Glomerular visceral epithelial cell (primary cell): Measurements from ENCODE around the gene BEST4.
A peak's percentile ranks its signal among the peaks of the same experiment; 100 is the strongest.
"Not testable (repeated sequence)": the region's sequence is repeated elsewhere in the genome, so short reads cannot be mapped to it uniquely, and the experiment has no call there.

ENCODE experiments used
- DNase-seq: peaks from one replicate; pipeline ENCODE4 v3.0.0-alpha.2; 2016; ENCODE audit errors: extremely low spot score

Gene BEST4

GRCh38 chr1:44819608-44820327 lies 31.8 kb upstream of the BEST4 start:
- peak; percentile 95 for DNase-seq

GRCh38 chr1:44819196-44819607 lies 31.2 kb upstream of the BEST4 start:
- no peak for DNase-seq

- DNase-seq = no peak
These were observed 30.0 kb upstream of the BEST4 start for GRCh38 chr1:44817771-44818495.

- DNase-seq = no peak
These were observed 29.3 kb upstream of the BEST4 start for GRCh38 chr1:44817307-44817706.

GRCh38 chr1:44815926-44816325 lies 28.0 kb upstream of the BEST4 start:
- DNase-seq = not testable (repeated sequence)

- no peak for DNase-seq
These were observed 25.0 kb upstream of the BEST4 start for GRCh38 chr1:44812822-44813543.

- DNase-seq = no peak
These were observed 23.3 kb upstream of the BEST4 start for GRCh38 chr1:44811234-44811633.

GRCh38 chr1:44810762-44811105 lies 22.8 kb upstream of the BEST4 start:
- DNase-seq = not testable (repeated sequence)

GRCh38 chr1:44810101-44810761 lies 22.3 kb upstream of the BEST4 start:
- DNase-seq = peak; percentile 86

- DNase-seq = peak; percentile 31
These were observed 21.3 kb upstream of the BEST4 start for GRCh38 chr1:44808938-44809917.

- DNase-seq = peak; percentile 91
These were observed 20.3 kb upstream of the BEST4 start, which contains the start of gene BTBD19 for GRCh38 chr1:44808063-44808937. BTBD19 (plus strand) TSS chr1:44808523; CDS start chr1:44808821, 298 bp downstream.

- DNase-seq = peak; percentile 100
These were observed 19.5 kb upstream of the BEST4 start for GRCh38 chr1:44807364-44808062.

- DNase-seq = no peak
These were observed 18.9 kb upstream of the BEST4 start, which contains the start of gene DYNLT4 for GRCh38 chr1:44806704-44807363. DYNLT4 (minus strand) TSS chr1:44807351; CDS start chr1:44806668, 683 bp downstream.

GRCh38 chr1:44806025-44806703 lies 18.2 kb upstream of the BEST4 start:
- DNase-seq = no peak

GRCh38 chr1:44805311-44806024 lies 17.5 kb upstream of the BEST4 start:
- DNase-seq = no peak

- no peak for DNase-seq
These were observed 15.5 kb upstream of the BEST4 start for GRCh38 chr1:44803312-44804095.

GRCh38 chr1:44803062-44803311 lies 15.0 kb upstream of the BEST4 start:
- DNase-seq = no peak
